Measurements from ENCODE around the gene SLC9A9.

GRCh38 chr3:143384076-143384475 lies 464.2 kb downstream of the SLC9A9 start:
- no peak for TF ChIP-seq ZNF217 (CRISPR knock-in tag; IDR thresholded peaks at IDR 0.05)
- TF ChIP-seq CTCF (IDR thresholded peaks at IDR 0.05 in 2 of 3, conservative IDR thresholded peaks at IDR 0.05 in 1 of 3; ENCODE audit: insufficient read depth in 2 of 3, low read depth in 1 of 3, low read length in 3 of 3): no peak
- TF ChIP-seq POLR2A (conservative IDR thresholded peaks at IDR 0.05): no peak
- TF ChIP-seq CUX1 (CRISPR knock-in tag; IDR thresholded peaks at IDR 0.05): no peak
- TF ChIP-seq EZH2 (IDR thresholded peaks at IDR 0.05; ENCODE audit: borderline replicate concordance, low read depth, low read length): no peak
